Psoas muscle (tissue), 8 donors: ENCODE results near the gene PDE4D. TPM values are rescaled to one million over a fixed set of nuclear protein-coding genes. Genes with fewer than 3 reads are reported as not detected.
"Not testable (repeated sequence)": the region's sequence is repeated elsewhere in the genome, so short reads cannot be mapped to it uniquely, and the experiment has no call there.

Source experiments
- ATAC-seq, 4 donors: fragments of 200-7000 bp; cut with Tn5 transposase; one replicate each; pipeline ENCODE4 v1.9.1; 2020; ENCODE audit warnings: moderate library complexity in 3 of 4, mild to moderate bottlenecking in 2 of 4
- DNase-seq, 2 donors: peaks; one replicate each; pipeline ENCODE4 v3.0.0-alpha.2; 2020
- H3K27ac ChIP-seq: fragments of 200-600 bp; one replicate; pipeline ENCODE4 v1.8.0; 2022
- H3K27me3 ChIP-seq, 3 donors: fragments of 200-600 bp in 1 of 3; one replicate each; pipeline versions ENCODE4 v1.6.1 to v1.8.0; 2013 to 2022; ENCODE audit warnings: low read length in 2 of 3, mild to moderate bottlenecking in 2 of 3, moderate library complexity in 1 of 3; ENCODE audit not compliant: insufficient read depth in 3 of 3
- H3K36me3 ChIP-seq, 2 donors: fragments of 200-600 bp in 1 of 2; one replicate each; pipeline versions ENCODE4 v1.6.1 to v1.8.0; 2013 to 2022; ENCODE audit warnings: low read depth in 1 of 2, mild to moderate bottlenecking in 1 of 2, moderate library complexity in 1 of 2; ENCODE audit not compliant: insufficient read depth in 1 of 2
- H3K4me1 ChIP-seq: fragments of 200-600 bp; one replicate; pipeline ENCODE4 v1.8.0; 2022
- H3K4me3 ChIP-seq: fragments of 200-600 bp; one replicate; pipeline ENCODE4 v1.8.0; 2022; ENCODE audit warnings: mild to moderate bottlenecking
- H3K9me3 ChIP-seq: fragments of 200-600 bp; one replicate; pipeline ENCODE4 v1.8.0; 2022
- CTCF ChIP-seq: fragments of 200-600 bp; IDR thresholded peaks from one replicate; pipeline ENCODE4 v1.8.0; 2022; ENCODE audit warnings: antibody characterized with exemption
- WGBS, 3 donors: extraction: QIAGEN DNeasy Blood & Tissue Kit; methylation state at CpG; one replicate each; pipeline versions ENCODE4 v1.1.6 to v1.1.7; 2013; 5-methylcytosine and 5-hydroxymethylcytosine counted together
- intact Hi-C, 2 donors: fragments of 100-400 bp; cut with DNase I; formaldehyde crosslinking; loops; one replicate each; pipeline versions ENCODE4 v1.11.0 to v1.14.2; 2022
- polyA plus RNA-seq, 3 donors: library from polyadenylated mRNA; stranded (reverse); fragments of 200-250 nt; gene quantifications; one replicate each; pipeline ENCODE4 v1.2.3, GENCODE V29; 2013
- total RNA-seq, 4 donors: library from RNA; stranded (reverse); fragmentation: NEBNext Ultra II Directional in 2 of 4; extraction: Animal tissue kit (Norgen Biotek cat#: 25700) in 2 of 4; gene quantifications; one replicate each; pipeline versions ENCODE4 v1.2.1 to v1.2.4, GENCODE V29; 2021 to 2023
- donor health status: healthy with polysubstance abuse.
- donor health status: DM: no; HTN: no; CAD: no; lungs with moderate emphysema.
- donor health status: Bipolar disorder and iron deficiency.
- donor health status: healthy.
- donor health status: DM: yes; HTN: yes; CAD: no.
- donor health status: DM: no; HTN: no; CAD: no.
- donor health status: DM: no; HTN: no; CAD: no.
- donor health status: DM: yes; HTN: yes; CAD: no.

Gene PDE4D
- total and polyA plus RNA-seq, 7 donors, result 42.6 to 283 (median 88.7) TPM

GRCh38 chr5:59001716-59002115 lies 891.8 kb downstream of the PDE4D start:
- Histone ChIP-seq H3K36me3 (no peaks in the 10 kb centered on the region), H3K27me3 (no peaks in the 10 kb centered on the region), H3K9me3 (no peaks in the 10 kb centered on the region), H3K27ac (peak overlapping the region; percentile 76), H3K4me1 (peaks cover 63% of the 10 kb centered on the region), H3K4me3 (peak overlapping the region; percentile 16)
- DNase-seq (no peak), ATAC-seq (peak in 3 of 4 donors; percentile 43 to 65 (median 58))
- WGBS, 3 donors, result 43 to 53% (median 52%) methylated on average over 6 of the region's 6 CpGs
- intact Hi-C loops, result loop anchor here (5.0 to 10.0 kb wide), 3 partner anchors 77 to 114 kb away; no protein-coding TSS in a partner anchor
- TF ChIP-seq CTCF, result no peak

- Histone ChIP-seq H3K27ac (peak overlapping the region; percentile 76), H3K4me3 (no peak overlapping the region), H3K4me1 (peaks cover 57% of the 10 kb centered on the region), H3K9me3 (no peaks in the 10 kb centered on the region), H3K27me3 (no peaks in the 10 kb centered on the region), H3K36me3 (no peaks in the 10 kb centered on the region)
- DNase-seq (no peak), ATAC-seq (peak in 2 of 4 donors; percentile 12 to 35)
- no peak for TF ChIP-seq CTCF
- intact Hi-C loops, result loop anchor here (5.0 to 10.0 kb wide), 3 partner anchors 76 to 114 kb away; no protein-coding TSS in a partner anchor
Measured at GRCh38 chr5:59001154-59001553, 892.4 kb downstream of the PDE4D start.

- Histone ChIP-seq H3K36me3 (no peaks in the 10 kb centered on the region), H3K27me3 (no peaks in the 10 kb centered on the region), H3K27ac (peak overlapping the region; percentile 76), H3K9me3 (no peaks in the 10 kb centered on the region), H3K4me1 (peaks cover 48% of the 10 kb centered on the region), H3K4me3 (no peak overlapping the region)
- TF ChIP-seq CTCF, result no peak
- WGBS, 3 donors, result 53 to 77% (median 71%) methylated on average over 3 of the region's 3 CpGs
- DNase-seq, result no peak
- ATAC-seq, result no peak
- intact Hi-C loops, result loop anchor here (5.0 to 10.0 kb wide), 3 partner anchors 75 to 113 kb away; no protein-coding TSS in a partner anchor
Measured at GRCh38 chr5:59000211-59000610, 893.3 kb downstream of the PDE4D start.

DNA sequence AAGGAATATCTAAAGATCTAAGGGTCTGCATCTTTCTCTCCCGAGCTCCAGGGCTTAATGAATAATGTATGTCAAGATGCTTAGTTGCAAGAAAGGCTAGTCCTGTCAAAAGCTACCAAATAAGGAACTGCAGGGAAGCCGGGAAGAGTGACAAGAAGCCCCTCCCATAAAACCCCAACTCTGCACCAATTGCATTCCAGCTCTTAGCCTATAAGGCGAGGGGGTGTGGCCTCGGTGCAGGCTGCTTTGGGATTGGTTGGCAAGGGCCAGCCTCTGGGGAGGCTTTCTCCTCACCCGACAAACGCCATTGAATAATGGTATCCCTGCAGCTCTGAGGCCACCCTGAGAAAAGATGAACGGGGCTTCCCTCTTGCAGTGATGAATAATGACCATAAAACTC lies 893.7 kb downstream of the PDE4D start:
- Histone ChIP-seq H3K36me3 (no peaks in the 10 kb centered on the region), H3K9me3 (no peaks in the 10 kb centered on the region), H3K27me3 (no peaks in the 10 kb centered on the region), H3K4me3 (no peak overlapping the region), H3K27ac (no peak overlapping the region), H3K4me1 (peaks cover 44% of the 10 kb centered on the region)
- WGBS, 3 donors, result 91 to 96% (median 95%) methylated on average over 7 of the region's 7 CpGs
- no peak for TF ChIP-seq CTCF
- ATAC-seq (peak in 1 of 4 donors; percentile 21), DNase-seq (no peak)
- intact Hi-C loops, result loop anchor here (5.0 to 10.0 kb wide), 3 partner anchors 75 to 113 kb away; no protein-coding TSS in a partner anchor

- ATAC-seq (no peak), DNase-seq (no peak)
- no peak for TF ChIP-seq CTCF
- Histone ChIP-seq H3K27me3 (no peaks in the 10 kb centered on the region), H3K4me1 (peaks cover 39% of the 10 kb centered on the region), H3K36me3 (no peaks in the 10 kb centered on the region), H3K4me3 (no peak overlapping the region), H3K9me3 (no peaks in the 10 kb centered on the region), H3K27ac (peak overlapping the region; percentile 24)
- intact Hi-C loops, result no loop called here
- 70 to 87% (median 74%) methylated on average over 2 of the region's 2 CpGs for WGBS, 3 donors
Measured at GRCh38 chr5:58998544-58998943, 895.0 kb downstream of the PDE4D start.

- H3K27me3 ChIP-seq, ATAC-seq, H3K4me3 ChIP-seq, H3K27ac ChIP-seq, DNase-seq, intact Hi-C loops, H3K9me3 ChIP-seq: not testable (repeated sequence)
- Histone ChIP-seq H3K36me3 (peaks cover 0 to 27% of the 10 kb centered on the region in 2 donors), H3K4me1 (peaks cover 11% of the 10 kb centered on the region)
- WGBS, 3 donors, result 96 to 98% (median 97%) methylated on average over 3 of the region's 3 CpGs
Measured at GRCh38 chr5:58995779-58996178, 897.7 kb downstream of the PDE4D start.
